Lower lobe of right lung (tissue), 2 donors: ENCODE data around the gene PIK3R1. TPM values are rescaled to one million over a fixed set of nuclear protein-coding genes. Genes with fewer than 3 reads are reported as not detected.

Experiments used
- ATAC-seq, 2 donors: fragments of 200-7000 bp; cut with Tn5 transposase; one replicate each; pipeline ENCODE4 v1.9.1; 2020 to 2022; ENCODE audit warnings: mild to moderate bottlenecking in 2 of 2, moderate library complexity in 2 of 2
- DNase-seq: peaks from one replicate; pipeline ENCODE4 v3.0.0-alpha.2; 2020
- H3K27ac ChIP-seq: fragments of 200-600 bp; one replicate; pipeline ENCODE4 v1.8.0; 2022
- H3K27me3 ChIP-seq: fragments of 200-600 bp; one replicate; pipeline ENCODE4 v1.8.0; 2022; ENCODE audit warnings: low read depth
- H3K36me3 ChIP-seq: fragments of 200-600 bp; one replicate; pipeline ENCODE4 v1.8.0; 2022; ENCODE audit warnings: mild to moderate bottlenecking
- H3K4me1 ChIP-seq: fragments of 200-600 bp; one replicate; pipeline ENCODE4 v1.8.0; 2022
- H3K4me3 ChIP-seq: fragments of 200-600 bp; one replicate; pipeline ENCODE4 v1.8.0; 2022; ENCODE audit warnings: mild to moderate bottlenecking
- H3K9me3 ChIP-seq: fragments of 200-600 bp; one replicate; pipeline ENCODE4 v1.8.0; 2022
- CTCF ChIP-seq: fragments of 200-600 bp; IDR thresholded peaks from one replicate; pipeline ENCODE4 v1.8.0; 2022; ENCODE audit warnings: antibody characterized with exemption, mild to moderate bottlenecking
- intact Hi-C: fragments of 100-400 bp; cut with DNase I; formaldehyde crosslinking; loops from one replicate; pipeline ENCODE4 v1.11.0; 2022
- total RNA-seq: library from RNA; stranded (reverse); fragmentation: NEBNext Ultra II Directional; extraction: Animal tissue kit (Norgen Biotek cat#: 25700); gene quantifications from one replicate; pipeline ENCODE4 v1.2.1, GENCODE V29; 2021
- donor health status: DM: no; HTN: yes; CAD: no; lungs with severe emphysema.

Gene PIK3R1
- total RNA-seq, 1 donor from 2014 or later, result 122 TPM

- no peaks in the 10 kb centered on the region for H3K9me3 ChIP-seq
- intact Hi-C loops, result no loop called here
- TF ChIP-seq CTCF, result no peak
- peaks cover 20% of the 10 kb centered on the region for H3K4me1 ChIP-seq
- no peaks in the 10 kb centered on the region for H3K36me3 ChIP-seq
- no peak overlapping the region for H3K4me3 ChIP-seq
- no peak overlapping the region for H3K27ac ChIP-seq
- no peaks in the 10 kb centered on the region for H3K27me3 ChIP-seq
- DNase-seq, result no peak
- peak; percentile 41 to 42 for ATAC-seq
Measured at GRCh38 chr5:68347536-68347935, 132.0 kb downstream of the PIK3R1 start.

GRCh38 chr5:68348447-68349222, 133.1 kb downstream of the PIK3R1 start:
- intact Hi-C loops, result no loop called here

GRCh38 chr5:68350176-68350575, 134.6 kb downstream of the PIK3R1 start:
- H3K9me3 ChIP-seq, result no peaks in the 10 kb centered on the region
- no peak overlapping the region for H3K4me3 ChIP-seq
- ATAC-seq (no peak), DNase-seq (no peak)
- intact Hi-C loops, result no loop called here
- TF ChIP-seq CTCF, result no peak
- H3K27me3 ChIP-seq, result no peaks in the 10 kb centered on the region
- no peaks in the 10 kb centered on the region for H3K36me3 ChIP-seq
- no peak overlapping the region for H3K27ac ChIP-seq
- H3K4me1 ChIP-seq, result peaks cover 5% of the 10 kb centered on the region

More at GRCh38 chr5:68348447-68349222, 133.1 kb downstream of the PIK3R1 start:
- Histone ChIP-seq H3K4me1 (peaks cover 20% of the 10 kb centered on the region), H3K9me3 (no peaks in the 10 kb centered on the region), H3K4me3 (no peak overlapping the region), H3K27ac (no peak overlapping the region), H3K36me3 (no peaks in the 10 kb centered on the region), H3K27me3 (no peaks in the 10 kb centered on the region)
- no peak for DNase-seq
- ATAC-seq, result no peak
- TF ChIP-seq CTCF, result no peak
